Caco-2 (cell line): ENCODE results near the gene GCNT2. TPM values are rescaled to one million over a fixed set of nuclear protein-coding genes. Genes with fewer than 3 reads are reported as not detected.

ENCODE experiments used
- BruUV-seq: library from RNA; stranded (reverse); fragments of 400-500 nt; replicated peaks from 2 replicates; lab custom pipeline; 2021; lab: Mats Ljungman, UMichigan
- CTCF ChIA-PET: fragments of 300-600 bp; sonication (Branson Sonifier 250); formaldehyde crosslinking; loops from one replicate; lab custom pipeline; 2022; ENCODE audit warnings: antibody characterized with exemption; lab: Charles Lee
- POLR2A ChIA-PET: fragments of 300-600 bp; sonication (Branson Sonifier 250); formaldehyde crosslinking; loops from one replicate; lab custom pipeline; 2022; ENCODE audit warnings: antibody characterized with exemption; lab: Charles Lee
- DNase-seq, 2 experiments: peaks; one replicate each; pipeline versions ENCODE4 v3.0.0 to v3.0.0-alpha.2; 2020 to 2022
- H3K27me3 ChIP-seq: replicated peaks from 2 replicates; pipeline ENCODE4 v1.6.0; 2011; ENCODE audit warnings: low read length; ENCODE audit not compliant: control insufficient read depth, insufficient read depth
- H3K36me3 ChIP-seq: 2 replicates; pipeline ENCODE4 v1.5.1; 2011; ENCODE audit warnings: low read length; ENCODE audit not compliant: control insufficient read depth, insufficient read depth
- H3K4me1 ChIP-seq: fragments of 250-450 bp; sonication (Bioruptor Pico); 2 replicates; pipeline ENCODE4 v1.5.1; 2020; ENCODE audit warnings: mild to moderate bottlenecking
- H3K4me3 ChIP-seq: 2 replicates; pipeline ENCODE4 v1.5.1; 2011; ENCODE audit warnings: low read depth, mild to moderate bottlenecking, control low read depth, low read length
- H3K9me3 ChIP-seq: fragments of 250-450 bp; sonication (Bioruptor Pico); 2 replicates; pipeline ENCODE4 v1.5.1; 2020; ENCODE audit warnings: mild to moderate bottlenecking, moderate library complexity
- H3K27ac Mint-ChIP-seq: one replicate; pipeline ENCODE4 v1.8.0; 2022; ENCODE audit warnings: mixed read lengths; ENCODE audit not compliant: unreplicated experiment
- H3K27me3 Mint-ChIP-seq: one replicate; pipeline ENCODE4 v1.8.0; 2022; ENCODE audit warnings: mixed read lengths; ENCODE audit not compliant: insufficient read depth, unreplicated experiment
- H3K36me3 Mint-ChIP-seq: one replicate; pipeline ENCODE4 v1.8.0; 2022; ENCODE audit warnings: mild to moderate bottlenecking, mixed read lengths; ENCODE audit not compliant: insufficient read depth, unreplicated experiment
- H3K4me1 Mint-ChIP-seq: one replicate; pipeline ENCODE4 v1.8.0; 2022; ENCODE audit warnings: low read depth, mixed read lengths; ENCODE audit not compliant: unreplicated experiment
- H3K4me3 Mint-ChIP-seq: one replicate; pipeline ENCODE4 v1.8.0; 2022; ENCODE audit warnings: mild to moderate bottlenecking, moderate library complexity, mixed read lengths; ENCODE audit not compliant: unreplicated experiment
- H3K9me3 Mint-ChIP-seq: one replicate; pipeline ENCODE4 v1.8.0; 2022; ENCODE audit warnings: mixed read lengths; ENCODE audit not compliant: unreplicated experiment
- intact Hi-C: fragments of 100-400 bp; cut with micrococcal nuclease; formaldehyde crosslinking; loops from one replicate; pipeline ENCODE4 v1.10.0; 2022; ENCODE audit not compliant: unreplicated experiment
- total RNA-seq: library from RNA; stranded (reverse); gene quantifications from 2 replicates; pipeline ENCODE4 v1.2.3, GENCODE V29; 2022
- TF ChIP-seq, protein P1 (sequence below), 2 experiments: fragments of 200-600 bp in 1 of 2; IDR thresholded peaks; 1 replicate in 1 of 2; 2 replicates in 1 of 2; pipeline versions ENCODE4 v1.5.1 to v1.8.0; 2011 to 2022; ENCODE audit warnings: antibody characterized with exemption in 1 of 2, control low read depth in 1 of 2, inconsistent platforms in 1 of 2, low read depth in 1 of 2, low read length in 1 of 2, mild to moderate bottlenecking in 1 of 2, moderate library complexity in 1 of 2; ENCODE audit not compliant: insufficient read depth in 1 of 2, severe bottlenecking in 1 of 2, unreplicated experiment in 1 of 2

Gene GCNT2
- total RNA-seq, 1 experiment from 2014 or later, result 70.7 TPM

DNA sequence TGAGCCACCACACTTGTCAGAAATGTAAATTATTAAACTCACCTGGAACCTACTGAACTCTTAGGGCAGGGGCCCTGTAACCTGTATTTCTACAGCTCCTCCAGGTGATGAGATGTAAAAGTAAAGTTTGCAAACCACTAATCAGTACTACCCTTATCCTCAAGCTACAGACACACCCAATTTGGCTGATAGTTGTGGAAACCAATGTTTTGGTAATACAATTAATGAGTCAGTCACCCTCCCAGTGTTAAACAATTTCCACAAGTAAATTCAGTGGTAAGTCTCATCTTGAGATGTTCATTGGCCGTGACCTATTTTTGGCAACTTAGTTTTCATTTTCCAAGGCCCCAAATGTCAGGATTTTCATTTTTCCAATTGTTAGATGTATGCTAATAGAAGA lies 29.6 kb downstream of the GCNT2 start:
- Mint-ChIP-seq H3K36me3 (peaks cover 51% of the 10 kb centered on the region), H3K4me3 (no peak overlapping the region), H3K9me3 (no peaks in the 10 kb centered on the region), H3K27ac (no peak overlapping the region), H3K4me1 (peaks cover 7% of the 10 kb centered on the region), H3K27me3 (no peaks in the 10 kb centered on the region)
- H3K36me3 ChIP-seq, result no peaks in the 10 kb centered on the region
- H3K4me3 ChIP-seq, result no peak overlapping the region
- no TSS peak for BruUV-seq
- no peak for DNase-seq
- H3K4me1 ChIP-seq, result 0 out of 2 replicates have a peak, but pooled peaks cover 6% of the 10 kb centered on the region
- TF ChIP-seq, protein P1, sequence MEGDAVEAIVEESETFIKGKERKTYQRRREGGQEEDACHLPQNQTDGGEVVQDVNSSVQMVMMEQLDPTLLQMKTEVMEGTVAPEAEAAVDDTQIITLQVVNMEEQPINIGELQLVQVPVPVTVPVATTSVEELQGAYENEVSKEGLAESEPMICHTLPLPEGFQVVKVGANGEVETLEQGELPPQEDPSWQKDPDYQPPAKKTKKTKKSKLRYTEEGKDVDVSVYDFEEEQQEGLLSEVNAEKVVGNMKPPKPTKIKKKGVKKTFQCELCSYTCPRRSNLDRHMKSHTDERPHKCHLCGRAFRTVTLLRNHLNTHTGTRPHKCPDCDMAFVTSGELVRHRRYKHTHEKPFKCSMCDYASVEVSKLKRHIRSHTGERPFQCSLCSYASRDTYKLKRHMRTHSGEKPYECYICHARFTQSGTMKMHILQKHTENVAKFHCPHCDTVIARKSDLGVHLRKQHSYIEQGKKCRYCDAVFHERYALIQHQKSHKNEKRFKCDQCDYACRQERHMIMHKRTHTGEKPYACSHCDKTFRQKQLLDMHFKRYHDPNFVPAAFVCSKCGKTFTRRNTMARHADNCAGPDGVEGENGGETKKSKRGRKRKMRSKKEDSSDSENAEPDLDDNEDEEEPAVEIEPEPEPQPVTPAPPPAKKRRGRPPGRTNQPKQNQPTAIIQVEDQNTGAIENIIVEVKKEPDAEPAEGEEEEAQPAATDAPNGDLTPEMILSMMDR (IDR thresholded peaks at IDR 0.05; ENCODE audit: insufficient read depth in 1 of 2, low read depth in 1 of 2, low read length in 1 of 2, severe bottlenecking in 1 of 2, unreplicated experiment in 1 of 2), result no peak
- ChIA-PET POLR2A (no interaction called here), CTCF (no interaction called here)
- H3K27me3 ChIP-seq, result no peaks in the 10 kb centered on the region
- H3K9me3 ChIP-seq, result no peaks in the 10 kb centered on the region
- intact Hi-C loops, result no loop called here

DNA sequence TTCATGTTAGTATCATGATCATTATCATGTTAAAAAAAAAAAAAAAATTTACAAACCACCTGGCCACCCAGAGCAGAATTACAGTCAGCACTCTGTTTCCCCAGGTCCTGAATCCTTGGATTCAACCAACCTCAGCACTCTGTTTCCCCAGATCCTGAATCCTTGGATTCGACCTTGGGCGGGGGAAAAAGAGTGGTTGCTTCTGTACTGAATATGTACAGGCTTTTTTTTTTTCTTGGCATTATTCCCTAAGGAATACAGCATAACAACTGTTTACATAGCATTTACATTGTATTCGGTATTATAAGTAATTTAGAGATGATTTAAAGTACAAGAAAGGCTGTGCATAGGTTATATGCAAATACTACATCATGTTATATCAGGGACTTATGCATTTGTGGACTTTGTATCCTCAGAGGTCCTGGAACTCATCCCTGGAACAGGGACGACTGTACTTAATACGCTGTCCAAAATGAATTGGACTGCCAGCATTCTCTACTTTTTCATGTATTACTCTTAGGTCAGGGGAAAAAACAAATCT lies 31.2 kb downstream of the GCNT2 start:
- no peaks in the 10 kb centered on the region for H3K36me3 ChIP-seq
- H3K4me3 ChIP-seq, result no peak overlapping the region
- BruUV-seq, result no TSS peak
- TF ChIP-seq, protein P1 (IDR thresholded peaks at IDR 0.05; ENCODE audit: insufficient read depth in 1 of 2, low read depth in 1 of 2, low read length in 1 of 2, severe bottlenecking in 1 of 2, unreplicated experiment in 1 of 2), result no peak
- Mint-ChIP-seq H3K27ac (no peak overlapping the region), H3K36me3 (peaks cover 63% of the 10 kb centered on the region), H3K4me3 (no peak overlapping the region), H3K4me1 (peaks cover 5% of the 10 kb centered on the region), H3K27me3 (no peaks in the 10 kb centered on the region), H3K9me3 (no peaks in the 10 kb centered on the region)
- intact Hi-C loops, result no loop called here
- DNase-seq, result no peak
- 0 out of 2 replicates have a peak, but pooled peaks cover 6% of the 10 kb centered on the region for H3K4me1 ChIP-seq
- ChIA-PET CTCF (no interaction called here), POLR2A (no interaction called here)
- no peaks in the 10 kb centered on the region for H3K27me3 ChIP-seq
- H3K9me3 ChIP-seq, result no peaks in the 10 kb centered on the region

DNA sequence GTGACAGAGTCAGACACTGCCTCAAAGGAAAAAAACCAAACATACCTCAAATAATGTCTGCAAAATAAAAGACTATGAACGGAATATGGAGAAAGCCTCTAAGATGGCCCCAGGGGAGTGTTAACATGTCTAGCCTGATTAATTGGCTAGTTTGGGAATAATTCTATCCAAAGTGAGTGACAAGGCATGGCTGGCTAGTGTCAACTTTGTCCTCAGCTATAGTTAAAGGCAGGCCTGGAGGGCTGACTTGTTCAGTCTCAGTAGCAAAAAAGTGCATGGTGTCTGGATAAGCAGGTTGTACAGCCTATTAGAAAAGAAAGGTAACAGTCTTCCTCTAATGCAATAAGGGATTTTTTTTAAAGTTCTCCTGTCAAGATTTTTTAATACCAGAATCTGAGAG lies 32.7 kb downstream of the GCNT2 start:
- CTCF ChIA-PET, result no interaction called here
- Mint-ChIP-seq H3K36me3 (peaks cover 61% of the 10 kb centered on the region), H3K4me1 (peaks cover 12% of the 10 kb centered on the region), H3K27me3 (no peaks in the 10 kb centered on the region), H3K4me3 (no peak overlapping the region), H3K9me3 (no peaks in the 10 kb centered on the region), H3K27ac (no peak overlapping the region)
- Histone ChIP-seq H3K9me3 (no peaks in the 10 kb centered on the region), H3K4me3 (no peak overlapping the region), H3K36me3 (peaks cover 1% of the 10 kb centered on the region; the same call in 1 of the 2 replicates), H3K27me3 (no peaks in the 10 kb centered on the region), H3K4me1 (0 out of 2 replicates have a peak, but pooled peaks cover 6% of the 10 kb centered on the region)
- POLR2A ChIA-PET, result no interaction called here
- BruUV-seq, result no TSS peak
- DNase-seq, result no peak
- intact Hi-C loops, result no loop called here
- TF ChIP-seq, protein P1 (IDR thresholded peaks at IDR 0.05; ENCODE audit: insufficient read depth in 1 of 2, low read depth in 1 of 2, low read length in 1 of 2, severe bottlenecking in 1 of 2, unreplicated experiment in 1 of 2), result no peak
